H1 (cell line): Measurements from ENCODE around the gene STK11. TPM values are rescaled to one million over a fixed set of nuclear protein-coding genes. Genes with fewer than 3 reads are reported as not detected.

Experiments
- ATF3 ChIP-seq: IDR thresholded peaks from 2 replicates; pipeline ENCODE4 v1.6.1; 2011; ENCODE audit warnings: low read depth, mild to moderate bottlenecking, low read length; ENCODE audit not compliant: insufficient read depth
- BCL11A ChIP-seq, 2 experiments: IDR thresholded peaks; one replicate each; pipeline ENCODE4 v1.6.1; 2011; ENCODE audit warnings: low read depth in 2 of 2, low read length in 2 of 2, mild to moderate bottlenecking in 2 of 2
- CBX5 ChIP-seq: fragments of 300-800, 300-1000 bp; sonication (generic); IDR thresholded peaks from 2 replicates; pipeline ENCODE4 v1.7.1; 2016; ENCODE audit warnings: antibody characterized with exemption, low read length, low read depth
- CHD7 ChIP-seq: fragments of 300-600 bp; sonication (generic); IDR thresholded peaks from 2 replicates; pipeline ENCODE4 v1.7.1; 2012; ENCODE audit warnings: low read length, moderate library complexity, mild to moderate bottlenecking, inconsistent platforms; ENCODE audit not compliant: insufficient replicate concordance
- HDAC6 ChIP-seq: IDR thresholded peaks from one replicate; pipeline ENCODE4 v1.7.1; 2012; ENCODE audit warnings: low read depth, mild to moderate bottlenecking, inconsistent platforms, low read length, moderate library complexity
- POLR2A ChIP-seq, 2 experiments: IDR thresholded peaks; 1 replicate in 1 of 2; 2 replicates in 1 of 2; pipeline ENCODE4 v1.6.1; 2011; ENCODE audit warnings: low read depth in 2 of 2, low read length in 2 of 2, mild to moderate bottlenecking in 2 of 2; ENCODE audit errors: control extremely low read depth in 1 of 2
- RAD21 ChIP-seq, 2 experiments: IDR thresholded peaks in 1 of 2; conservative IDR thresholded peaks in 1 of 2; 2 replicates each; pipeline ENCODE4 v1.6.1; 2011; ENCODE audit warnings: low read depth in 2 of 2, low read length in 2 of 2, improper control_type of control experiment in 1 of 2, inconsistent platforms in 1 of 2, mild to moderate bottlenecking in 1 of 2, moderate library complexity in 1 of 2
- polyA plus RNA-seq, 7 experiments: library from polyadenylated mRNA; depleted of rRNA in 3 of 7; stranded (reverse) in 5 of 7; unstranded in 2 of 7; fragments of >200 nt in 5 of 7; fragments of 200-250 nt in 2 of 7; gene quantifications; 1 replicate in 5 of 7; 2 replicates in 1 of 7; 4 replicates in 1 of 7; pipeline versions ENCODE4 v1.2.1 to v1.2.3, GENCODE V29; 2011 to 2013; ENCODE audit warnings: missing spikeins in 2 of 7, mixed read lengths in 2 of 7
- total RNA-seq: library from RNA; stranded (reverse); fragmentation: NEBNext Ultra II Directional; extraction: Animal tissue kit (Norgen Biotek cat#: 25700); gene quantifications from 2 replicates; pipeline ENCODE4 v1.2.1, GENCODE V29; 2021
- TF ChIP-seq, protein P1 (sequence below): IDR thresholded peaks from 2 replicates; pipeline ENCODE4 v1.6.1; 2011; ENCODE audit warnings: low read length, improper control_type of control experiment
- TF ChIP-seq, protein P2 (sequence below): IDR thresholded peaks from 2 replicates; pipeline ENCODE4 v1.6.1; 2012; ENCODE audit warnings: inconsistent platforms

STK11 gene
- total and polyA plus RNA-seq, 2 of the 8 experiments (the other 6 are each of a cell fraction or from before 2014, with no cell fraction given): 45.3 to 70.7 TPM

DNA sequence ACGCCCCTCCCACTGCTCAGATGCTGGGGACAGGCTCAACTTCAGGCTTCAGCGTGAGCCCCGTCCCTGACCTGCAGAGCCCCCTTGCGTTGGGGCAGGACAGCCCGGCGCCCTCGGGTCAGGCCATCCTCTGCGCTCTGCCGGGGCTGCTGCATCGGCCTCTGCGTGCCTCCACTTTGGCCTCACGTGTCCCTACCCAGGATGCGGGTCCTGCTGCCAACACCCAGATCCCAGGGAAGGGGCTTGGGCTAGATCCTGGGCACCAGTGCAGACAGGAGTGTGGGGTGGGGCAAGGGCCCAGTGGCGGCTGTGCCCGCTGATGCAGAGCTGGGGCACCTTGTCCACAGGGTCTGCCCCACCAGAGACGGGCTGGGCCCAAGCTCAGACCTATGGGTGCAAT, 19.3 kb downstream of the STK11 start (continued):
- TF ChIP-seq CHD7 (no peak), RAD21 (IDR thresholded peaks at IDR 0.05 in 1 of 2, conservative IDR thresholded peaks at IDR 0.05 in 1 of 2; ENCODE audit: low read depth in 2 of 2, low read length in 2 of 2) (no peak), BCL11A (IDR thresholded peaks at IDR 0.05; ENCODE audit: low read depth in 2 of 2, low read length in 2 of 2) (no peak), CBX5 (no peak), HDAC6 (no peak), POLR2A (IDR thresholded peaks at IDR 0.05; ENCODE audit: control extremely low read depth in 1 of 2, low read depth in 2 of 2, low read length in 2 of 2) (no peak), ATF3 (no peak)
- TF ChIP-seq, protein P1, sequence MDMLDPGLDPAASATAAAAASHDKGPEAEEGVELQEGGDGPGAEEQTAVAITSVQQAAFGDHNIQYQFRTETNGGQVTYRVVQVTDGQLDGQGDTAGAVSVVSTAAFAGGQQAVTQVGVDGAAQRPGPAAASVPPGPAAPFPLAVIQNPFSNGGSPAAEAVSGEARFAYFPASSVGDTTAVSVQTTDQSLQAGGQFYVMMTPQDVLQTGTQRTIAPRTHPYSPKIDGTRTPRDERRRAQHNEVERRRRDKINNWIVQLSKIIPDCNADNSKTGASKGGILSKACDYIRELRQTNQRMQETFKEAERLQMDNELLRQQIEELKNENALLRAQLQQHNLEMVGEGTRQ: no peak
- TF ChIP-seq, protein P2, sequence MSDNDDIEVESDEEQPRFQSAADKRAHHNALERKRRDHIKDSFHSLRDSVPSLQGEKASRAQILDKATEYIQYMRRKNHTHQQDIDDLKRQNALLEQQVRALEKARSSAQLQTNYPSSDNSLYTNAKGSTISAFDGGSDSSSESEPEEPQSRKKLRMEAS: no peak
